Measurements from ENCODE around the gene TCIRG1. TPM values are rescaled to one million over a fixed set of nuclear protein-coding genes. Genes with fewer than 3 reads are reported as not detected.

Gene TCIRG1
- total RNA-seq, 2 experiments from 2014 or later, result 199 to 201 TPM

DNA sequence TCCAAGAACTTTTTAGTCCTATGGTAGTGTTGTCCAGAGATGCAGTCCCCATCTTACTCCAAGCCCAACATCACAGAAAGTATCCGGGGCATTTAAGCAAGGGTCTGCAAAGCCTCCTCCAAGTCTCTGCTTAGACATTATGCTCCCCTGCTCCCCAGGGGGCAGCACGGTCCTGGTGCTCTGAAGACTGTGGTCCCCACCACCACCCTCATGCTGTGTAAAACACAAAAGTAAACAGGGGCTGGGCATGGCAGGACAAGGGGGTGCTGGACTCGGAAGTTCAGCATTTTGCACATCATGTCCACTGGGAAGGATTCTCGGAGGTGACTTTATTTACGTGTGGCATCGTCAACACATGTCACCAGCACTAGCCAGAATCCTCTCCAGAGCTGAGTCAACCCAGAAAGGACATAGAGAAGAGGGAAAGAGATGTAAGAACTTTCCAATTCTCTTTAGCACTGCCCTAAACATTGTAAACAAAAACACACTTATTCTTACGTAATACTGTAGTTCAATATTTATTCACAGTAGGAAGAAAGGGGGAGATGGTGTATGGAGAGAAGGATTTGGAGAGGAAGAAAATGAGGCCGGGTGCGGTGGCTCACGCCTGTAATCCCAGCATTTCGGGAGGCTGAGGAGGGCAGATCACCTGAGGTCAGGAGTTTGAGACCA, 37.7 kb downstream of the TCIRG1 start:
- Histone ChIP-seq H4K20me1 (ENCODE audit: insufficient read depth, low read length) (no peaks in the 10 kb centered on the region), H3K9me2 (ENCODE audit: insufficient read depth, low read length) (no peaks in the 10 kb centered on the region), H3K9me3 (ENCODE audit: low read length) (no peaks in the 10 kb centered on the region), H3K4me2 (ENCODE audit: low read length) (no peak overlapping the region), H3K36me3 (ENCODE audit: insufficient read depth, low read length) (peaks cover 35% of the 10 kb centered on the region), H3K79me2 (ENCODE audit: insufficient read depth, low read depth, low read length) (no peaks in the 10 kb centered on the region), H3K4me1 (ENCODE audit: insufficient read depth, low read length, poor library complexity, severe bottlenecking) (no peaks in the 10 kb centered on the region), H2AFZ (ENCODE audit: low read length) (no peak overlapping the region), H3K4me3 (ENCODE audit: low read depth, low read length, poor library complexity, severe bottlenecking) (no peak overlapping the region), H3K27ac (ENCODE audit: low read depth, low read length, poor library complexity, severe bottlenecking) (no peak overlapping the region)
- BruUV-seq (replicated peaks), result no TSS peak
- ChIA-PET POLR2A (interaction anchor here (1.2 kb wide), 1 partner anchor 26 kb away, joined by 4 read pairs; no protein-coding TSS in a partner anchor), CTCF (ENCODE audit: unreplicated experiment) (no interaction called here)
- no peak for TF ChIP-seq EZH2phosphoT487 (IDR thresholded peaks at IDR 0.05; ENCODE audit: borderline replicate concordance, low read depth, low read length)
- TF ChIP-seq, protein P1, sequence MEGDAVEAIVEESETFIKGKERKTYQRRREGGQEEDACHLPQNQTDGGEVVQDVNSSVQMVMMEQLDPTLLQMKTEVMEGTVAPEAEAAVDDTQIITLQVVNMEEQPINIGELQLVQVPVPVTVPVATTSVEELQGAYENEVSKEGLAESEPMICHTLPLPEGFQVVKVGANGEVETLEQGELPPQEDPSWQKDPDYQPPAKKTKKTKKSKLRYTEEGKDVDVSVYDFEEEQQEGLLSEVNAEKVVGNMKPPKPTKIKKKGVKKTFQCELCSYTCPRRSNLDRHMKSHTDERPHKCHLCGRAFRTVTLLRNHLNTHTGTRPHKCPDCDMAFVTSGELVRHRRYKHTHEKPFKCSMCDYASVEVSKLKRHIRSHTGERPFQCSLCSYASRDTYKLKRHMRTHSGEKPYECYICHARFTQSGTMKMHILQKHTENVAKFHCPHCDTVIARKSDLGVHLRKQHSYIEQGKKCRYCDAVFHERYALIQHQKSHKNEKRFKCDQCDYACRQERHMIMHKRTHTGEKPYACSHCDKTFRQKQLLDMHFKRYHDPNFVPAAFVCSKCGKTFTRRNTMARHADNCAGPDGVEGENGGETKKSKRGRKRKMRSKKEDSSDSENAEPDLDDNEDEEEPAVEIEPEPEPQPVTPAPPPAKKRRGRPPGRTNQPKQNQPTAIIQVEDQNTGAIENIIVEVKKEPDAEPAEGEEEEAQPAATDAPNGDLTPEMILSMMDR (conservative IDR thresholded peaks at IDR 0.05; ENCODE audit: low read length), result peak; percentile 64
- intact Hi-C loops (cut with micrococcal nuclease; ENCODE audit: unreplicated experiment), result loop anchor here (5.0 kb wide), 1 partner anchor 131 kb away; no protein-coding TSS in a partner anchor
- DNase-seq (ENCODE audit: low spot score), result peak; percentile 20

DNA sequence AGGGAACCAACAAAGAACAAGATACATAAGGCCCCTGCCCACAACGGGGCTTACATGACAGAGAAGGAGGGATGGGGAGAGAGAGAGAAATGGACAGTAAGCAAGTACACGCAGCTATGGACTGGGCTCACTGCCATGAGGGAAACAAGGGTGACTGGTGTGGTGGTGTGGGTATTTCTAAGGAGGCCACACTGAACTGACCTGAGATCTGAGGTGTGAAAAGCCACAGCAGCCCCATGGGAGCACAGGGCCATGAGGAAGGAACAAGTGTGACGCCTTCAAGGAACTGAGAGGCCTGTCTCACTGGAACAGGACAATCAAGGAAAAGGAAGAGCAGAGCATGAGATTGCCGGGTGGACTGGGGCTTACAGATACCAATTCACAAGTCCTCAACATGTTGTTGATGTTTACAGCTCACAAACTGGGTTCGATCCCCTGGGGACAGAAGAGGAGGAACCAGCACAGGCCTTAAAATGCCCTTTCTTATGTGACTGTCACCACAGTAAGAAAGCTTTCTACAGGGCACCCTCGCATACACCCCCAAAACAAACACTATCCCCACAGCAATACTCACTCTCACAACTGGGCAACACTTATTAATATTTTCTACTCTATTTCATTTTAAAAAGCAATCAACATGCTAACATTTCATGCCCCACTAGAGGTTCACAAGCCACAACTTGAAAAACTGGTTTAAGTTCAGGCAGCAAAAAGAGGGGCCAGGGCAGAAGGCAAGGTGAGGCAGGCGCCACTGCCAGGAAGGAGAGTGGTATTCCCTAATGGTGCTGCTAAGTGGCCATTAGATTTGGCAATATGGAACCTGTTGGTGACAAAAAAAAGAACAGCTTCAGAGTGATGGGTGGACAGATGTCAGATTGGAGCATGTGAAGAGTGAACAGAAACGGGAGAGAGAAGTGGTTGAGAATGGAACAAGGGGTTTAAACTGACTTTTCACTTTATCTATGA, 39.1 kb downstream of the TCIRG1 start:
- Histone ChIP-seq H3K79me2 (ENCODE audit: insufficient read depth, low read depth, low read length) (no peaks in the 10 kb centered on the region), H3K4me2 (ENCODE audit: low read length) (no peak overlapping the region), H3K9me3 (ENCODE audit: low read length) (no peaks in the 10 kb centered on the region), H2AFZ (ENCODE audit: low read length) (no peak overlapping the region), H3K27ac (ENCODE audit: low read depth, low read length, poor library complexity, severe bottlenecking) (no peak overlapping the region), H3K9me2 (ENCODE audit: insufficient read depth, low read length) (no peaks in the 10 kb centered on the region), H4K20me1 (ENCODE audit: insufficient read depth, low read length) (no peaks in the 10 kb centered on the region), H3K36me3 (ENCODE audit: insufficient read depth, low read length) (peaks cover 25% of the 10 kb centered on the region), H3K4me1 (ENCODE audit: insufficient read depth, low read length, poor library complexity, severe bottlenecking) (no peaks in the 10 kb centered on the region), H3K4me3 (ENCODE audit: low read depth, low read length, poor library complexity, severe bottlenecking) (no peak overlapping the region)
- no peak for DNase-seq (ENCODE audit: low spot score)
- BruUV-seq (replicated peaks), result no TSS peak
- intact Hi-C loops (cut with micrococcal nuclease; ENCODE audit: unreplicated experiment), result loop anchor here (5.0 kb wide), 1 partner anchor 129 kb away; no protein-coding TSS in a partner anchor
- POLR2A ChIA-PET, result no interaction called here
- no peak for TF ChIP-seq EZH2phosphoT487 (IDR thresholded peaks at IDR 0.05; ENCODE audit: borderline replicate concordance, low read depth, low read length)
- TF ChIP-seq, protein P1 (conservative IDR thresholded peaks at IDR 0.05; ENCODE audit: low read length), result no peak
- CTCF ChIA-PET (ENCODE audit: unreplicated experiment), result no interaction called here

Data from OCI-LY7 (cell line).